ENCODE measurements around the gene ZSWIM6.

Gene ZSWIM6

DNA sequence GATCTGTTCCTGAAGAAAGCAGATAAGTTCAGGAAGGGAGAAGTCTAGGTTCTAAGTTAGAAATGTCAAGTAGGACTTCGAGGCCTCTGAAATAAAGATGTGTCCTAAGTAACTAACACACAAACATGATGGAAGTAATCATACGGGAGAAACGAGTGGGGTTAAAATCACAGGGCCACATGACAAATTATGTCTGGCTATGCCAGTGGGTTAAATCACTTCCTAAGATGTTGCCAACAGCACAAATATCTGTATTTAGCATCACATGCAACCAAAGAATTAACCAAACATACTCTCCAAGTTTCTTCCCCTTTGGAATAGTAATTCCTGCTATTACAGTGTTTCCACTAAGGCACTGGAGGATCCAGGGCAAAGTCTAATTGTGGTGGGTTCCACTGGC lies 13.7 kb upstream of the ZSWIM6 start:
- no peak for TF ChIP-seq CTCF (IDR thresholded peaks at IDR 0.05; ENCODE audit: extremely low read depth, missing control alignments)
- no peak for DNase-seq (ENCODE audit: low spot score)

GRCh38 chr5:61319388-61320146 lies 12.5 kb upstream of the ZSWIM6 start:
- TF ChIP-seq CTCF (IDR thresholded peaks at IDR 0.05; ENCODE audit: extremely low read depth, missing control alignments) = no peak
- peak; percentile 83 for DNase-seq (ENCODE audit: low spot score)

- no peak for TF ChIP-seq CTCF (IDR thresholded peaks at IDR 0.05; ENCODE audit: extremely low read depth, missing control alignments)
- DNase-seq (ENCODE audit: low spot score) = no peak
Measured at GRCh38 chr5:61320860-61321259, 11.2 kb upstream of the ZSWIM6 start.

- TF ChIP-seq CTCF (IDR thresholded peaks at IDR 0.05; ENCODE audit: extremely low read depth, missing control alignments) = no peak
Measured at GRCh38 chr5:61321669-61322068, 10.4 kb upstream of the ZSWIM6 start.

GRCh38 chr5:61322738-61323725 lies 9.0 kb upstream of the ZSWIM6 start:
- no peak for DNase-seq (ENCODE audit: low spot score)
- TF ChIP-seq CTCF (IDR thresholded peaks at IDR 0.05; ENCODE audit: extremely low read depth, missing control alignments) = no peak

More at GRCh38 chr5:61321669-61322068, 10.4 kb upstream of the ZSWIM6 start:
- DNase-seq (ENCODE audit: low spot score) = no peak

- DNase-seq (ENCODE audit: low spot score) = peak; percentile 60
- no peak for TF ChIP-seq CTCF (IDR thresholded peaks at IDR 0.05; ENCODE audit: extremely low read depth, missing control alignments)
Measured at GRCh38 chr5:61327760-61328753, 4.0 kb upstream of the ZSWIM6 start.
